Activated naive CD8-positive, alpha-beta T cell treated with anti-CD3 and anti-CD28 coated beads for 36 hours (primary cell): Measurements from ENCODE around the gene CETP. TPM values are rescaled to one million over a fixed set of nuclear protein-coding genes. Genes with fewer than 3 reads are reported as not detected.
"Not testable (repeated sequence)": the region's sequence is repeated elsewhere in the genome, so short reads cannot be mapped to it uniquely, and the experiment has no call there.

Experiments used
- DNase-seq: peaks from one replicate; pipeline ENCODE4 v3.0.0; 2021
- H3K27ac Mint-ChIP-seq: one replicate; pipeline ENCODE4 v1.8.0; 2022; ENCODE audit warnings: mild to moderate bottlenecking, moderate library complexity, mixed read lengths
- H3K27me3 Mint-ChIP-seq: one replicate; pipeline ENCODE4 v1.8.0; 2022; ENCODE audit warnings: mild to moderate bottlenecking, mixed read lengths
- H3K36me3 Mint-ChIP-seq: one replicate; pipeline ENCODE4 v1.8.0; 2021; ENCODE audit warnings: mild to moderate bottlenecking, mixed read lengths
- H3K4me1 Mint-ChIP-seq: one replicate; pipeline ENCODE4 v1.8.0; 2021; ENCODE audit warnings: mixed read lengths
- H3K4me3 Mint-ChIP-seq: one replicate; pipeline ENCODE4 v1.8.0; 2022; ENCODE audit warnings: mild to moderate bottlenecking, moderate library complexity, mixed read lengths
- H3K9me3 Mint-ChIP-seq: one replicate; pipeline ENCODE4 v1.8.0; 2022; ENCODE audit warnings: mixed read lengths
- total RNA-seq, 2 experiments: library from RNA; stranded (reverse); gene quantifications; one replicate each; pipeline ENCODE4 v1.2.3, GENCODE V29; 2021

The CETP gene
- total RNA-seq, 2 experiments from 2014 or later = 0.12 TPM; not detected in 1

GRCh38 chr16:57001026-57001679, 39.4 kb downstream of the CETP start:
- DNase-seq = no peak
- Mint-ChIP-seq H3K36me3 (peaks cover 52% of the 10 kb centered on the region), H3K9me3 (peaks cover 6% of the 10 kb centered on the region), H3K27me3 (no peaks in the 10 kb centered on the region), H3K4me1 (peaks cover 87% of the 10 kb centered on the region), H3K4me3 (no peak overlapping the region), H3K27ac (peak overlapping the region; percentile 89)

GRCh38 chr16:57003439-57004386, 42.0 kb downstream of the CETP start:
- H3K4me1 Mint-ChIP-seq = peaks cover 86% of the 10 kb centered on the region
- no peaks in the 10 kb centered on the region for H3K27me3 Mint-ChIP-seq
- DNase-seq = no peak
- peaks cover 6% of the 10 kb centered on the region for H3K9me3 Mint-ChIP-seq
- H3K36me3 Mint-ChIP-seq = peaks cover 52% of the 10 kb centered on the region
- H3K27ac Mint-ChIP-seq = peak overlapping the region; percentile 87
- H3K4me3 Mint-ChIP-seq = peak overlapping the region; percentile 66

GRCh38 chr16:57004387-57005250, 42.9 kb downstream of the CETP start:
- H3K9me3 Mint-ChIP-seq = peaks cover 6% of the 10 kb centered on the region
- no peaks in the 10 kb centered on the region for H3K27me3 Mint-ChIP-seq
- H3K4me3 Mint-ChIP-seq = peak overlapping the region; percentile 66
- H3K27ac Mint-ChIP-seq = peak overlapping the region; percentile 87
- DNase-seq = no peak
- H3K4me1 Mint-ChIP-seq = peaks cover 84% of the 10 kb centered on the region
- peaks cover 53% of the 10 kb centered on the region for H3K36me3 Mint-ChIP-seq

GRCh38 chr16:57005597-57005996, 43.8 kb downstream of the CETP start:
- H3K4me3 Mint-ChIP-seq, H3K27me3 Mint-ChIP-seq, H3K9me3 Mint-ChIP-seq, DNase-seq: not testable (repeated sequence)
- H3K27ac Mint-ChIP-seq = peak overlapping the region; percentile 84
- H3K4me1 Mint-ChIP-seq = peaks cover 82% of the 10 kb centered on the region
- H3K36me3 Mint-ChIP-seq = peaks cover 60% of the 10 kb centered on the region

- H3K4me1 Mint-ChIP-seq = peaks cover 83% of the 10 kb centered on the region
- peaks cover 3% of the 10 kb centered on the region for H3K9me3 Mint-ChIP-seq
- DNase-seq = no peak
- H3K27me3 Mint-ChIP-seq = no peaks in the 10 kb centered on the region
- peaks cover 59% of the 10 kb centered on the region for H3K36me3 Mint-ChIP-seq
- H3K27ac Mint-ChIP-seq = peak overlapping the region; percentile 83
- H3K4me3 Mint-ChIP-seq = peak overlapping the region; percentile 11
Observed at GRCh38 chr16:57007050-57007449, 45.3 kb downstream of the CETP start.

GRCh38 chr16:57007530-57007929, 45.8 kb downstream of the CETP start:
- H3K27me3 Mint-ChIP-seq = no peaks in the 10 kb centered on the region
- no peak overlapping the region for H3K4me3 Mint-ChIP-seq
- peaks cover 60% of the 10 kb centered on the region for H3K36me3 Mint-ChIP-seq
- peak overlapping the region; percentile 83 for H3K27ac Mint-ChIP-seq
- H3K4me1 Mint-ChIP-seq = peaks cover 84% of the 10 kb centered on the region
- DNase-seq = no peak
- no peaks in the 10 kb centered on the region for H3K9me3 Mint-ChIP-seq

- Mint-ChIP-seq H3K4me3 (no peak overlapping the region), H3K9me3 (no peaks in the 10 kb centered on the region), H3K27me3 (no peaks in the 10 kb centered on the region), H3K36me3 (peaks cover 60% of the 10 kb centered on the region), H3K27ac (peak overlapping the region; percentile 91), H3K4me1 (peaks cover 84% of the 10 kb centered on the region)
- DNase-seq = no peak
Observed at GRCh38 chr16:57008440-57008839, 46.7 kb downstream of the CETP start.

- Mint-ChIP-seq H3K9me3 (no peaks in the 10 kb centered on the region), H3K27me3 (no peaks in the 10 kb centered on the region), H3K27ac (peak overlapping the region; percentile 91), H3K4me1 (peaks cover 82% of the 10 kb centered on the region), H3K4me3 (peak overlapping the region; percentile 8), H3K36me3 (peaks cover 53% of the 10 kb centered on the region)
- no peak for DNase-seq
Observed at GRCh38 chr16:57009643-57010170, 48.0 kb downstream of the CETP start.

GRCh38 chr16:57012353-57012752, 50.6 kb downstream of the CETP start:
- H3K36me3 Mint-ChIP-seq = peaks cover 51% of the 10 kb centered on the region
- H3K4me3 Mint-ChIP-seq = no peak overlapping the region
- H3K9me3 Mint-ChIP-seq = no peaks in the 10 kb centered on the region
- H3K27me3 Mint-ChIP-seq = no peaks in the 10 kb centered on the region
- peak overlapping the region; percentile 74 for H3K27ac Mint-ChIP-seq
- DNase-seq = no peak
- peaks cover 77% of the 10 kb centered on the region for H3K4me1 Mint-ChIP-seq

- no peak for DNase-seq
- no peaks in the 10 kb centered on the region for H3K9me3 Mint-ChIP-seq
- H3K4me3 Mint-ChIP-seq = peak overlapping the region; percentile 40
- H3K4me1 Mint-ChIP-seq = peaks cover 73% of the 10 kb centered on the region
- peaks cover 60% of the 10 kb centered on the region for H3K36me3 Mint-ChIP-seq
- H3K27me3 Mint-ChIP-seq = no peaks in the 10 kb centered on the region
- peak overlapping the region; percentile 98 for H3K27ac Mint-ChIP-seq
Observed at GRCh38 chr16:57013229-57013628, 51.5 kb downstream of the CETP start.

GRCh38 chr16:57013902-57014301, 52.2 kb downstream of the CETP start:
- no peak for DNase-seq
- peak overlapping the region; percentile 40 for H3K4me3 Mint-ChIP-seq
- peaks cover 70% of the 10 kb centered on the region for H3K4me1 Mint-ChIP-seq
- H3K27ac Mint-ChIP-seq = peak overlapping the region; percentile 98
- no peaks in the 10 kb centered on the region for H3K9me3 Mint-ChIP-seq
- H3K27me3 Mint-ChIP-seq = no peaks in the 10 kb centered on the region
- peaks cover 62% of the 10 kb centered on the region for H3K36me3 Mint-ChIP-seq

GRCh38 chr16:57016301-57016700, 54.6 kb downstream of the CETP start:
- no peak for DNase-seq
- peaks cover 66% of the 10 kb centered on the region for H3K36me3 Mint-ChIP-seq
- H3K9me3 Mint-ChIP-seq = no peaks in the 10 kb centered on the region
- no peak overlapping the region for H3K4me3 Mint-ChIP-seq
- peak overlapping the region; percentile 91 for H3K27ac Mint-ChIP-seq
- no peaks in the 10 kb centered on the region for H3K27me3 Mint-ChIP-seq
- peaks cover 64% of the 10 kb centered on the region for H3K4me1 Mint-ChIP-seq

GRCh38 chr16:57016831-57017230, 55.1 kb downstream of the CETP start:
- Mint-ChIP-seq H3K4me1 (peaks cover 65% of the 10 kb centered on the region), H3K36me3 (peaks cover 69% of the 10 kb centered on the region), H3K27me3 (no peaks in the 10 kb centered on the region), H3K4me3 (no peak overlapping the region), H3K9me3 (no peaks in the 10 kb centered on the region), H3K27ac (peak overlapping the region; percentile 91)
- DNase-seq = no peak

- peaks cover 65% of the 10 kb centered on the region for H3K4me1 Mint-ChIP-seq
- H3K4me3 Mint-ChIP-seq = no peak overlapping the region
- no peaks in the 10 kb centered on the region for H3K9me3 Mint-ChIP-seq
- DNase-seq = no peak
- H3K27me3 Mint-ChIP-seq = no peaks in the 10 kb centered on the region
- peak overlapping the region; percentile 91 for H3K27ac Mint-ChIP-seq
- peaks cover 72% of the 10 kb centered on the region for H3K36me3 Mint-ChIP-seq
Observed at GRCh38 chr16:57017251-57017650, 55.5 kb downstream of the CETP start.
